HG02884 (cell line): ENCODE results near the gene ANKRD60.

Experiments
- ATAC-seq: cut with Tn5 transposase; IDR thresholded peaks from one replicate; pipeline ENCODE4 v1.9.1; 2021; ENCODE audit warnings: mild to moderate bottlenecking, moderate library complexity; ENCODE audit not compliant: unreplicated experiment

Gene ANKRD60, protein sequence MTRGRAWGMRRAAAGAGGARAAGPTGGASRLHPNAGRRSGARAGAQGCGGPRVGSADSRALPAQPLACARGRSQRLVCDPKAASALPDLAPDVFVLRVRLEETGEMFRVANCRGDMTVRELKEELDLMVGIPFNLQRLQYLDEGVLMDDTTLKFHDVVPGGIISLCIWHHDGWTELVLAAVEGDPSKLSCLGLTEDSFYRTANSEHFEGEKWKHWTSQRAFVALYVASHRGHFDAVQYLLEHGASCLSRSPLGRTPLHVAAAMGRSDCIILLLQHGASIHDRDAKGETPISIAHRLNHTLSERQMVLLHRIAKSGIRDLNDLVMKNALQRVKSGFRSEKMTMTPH

DNA sequence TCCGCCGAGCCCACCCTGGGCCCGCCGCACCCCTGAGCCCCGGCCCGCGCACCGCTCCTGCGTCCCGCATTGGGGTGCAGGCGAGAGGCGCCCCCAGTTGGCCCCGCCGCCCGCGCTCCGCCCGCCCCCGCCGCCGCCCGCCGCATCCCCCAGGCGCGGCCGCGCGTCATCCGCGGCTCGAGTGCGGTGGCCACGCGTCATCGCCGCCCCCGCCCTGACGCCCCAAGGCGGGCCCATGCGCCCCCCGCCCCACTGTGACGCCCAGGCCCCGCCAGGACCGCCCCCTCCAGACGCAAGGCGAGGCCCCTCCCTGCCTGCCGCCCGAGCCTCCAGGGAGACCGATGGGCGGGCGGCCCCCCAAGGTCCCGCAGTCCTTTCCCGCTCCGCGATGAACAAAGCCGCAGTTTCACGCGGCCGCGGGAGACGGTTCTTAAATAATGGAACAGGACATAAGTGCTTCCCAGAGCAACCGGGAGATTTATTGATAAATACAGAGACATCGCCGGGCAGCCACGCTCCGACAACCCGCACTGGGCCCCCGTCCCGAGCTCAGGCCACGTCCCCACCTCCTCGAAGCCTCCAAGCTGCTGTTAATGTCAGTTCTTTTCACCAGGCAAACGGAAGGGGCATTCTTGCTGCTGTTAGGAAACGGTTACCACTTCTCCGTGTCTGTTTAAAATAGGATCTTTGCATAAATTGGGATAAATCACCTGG is at the start of gene ANKRD60:
Gene ANKRD60, minus strand, starts transcription at position 170 of the 714 bp plus-strand sequence. Its CDS starts 0 bp downstream, at position 170.
- no peak for ATAC-seq

DNA sequence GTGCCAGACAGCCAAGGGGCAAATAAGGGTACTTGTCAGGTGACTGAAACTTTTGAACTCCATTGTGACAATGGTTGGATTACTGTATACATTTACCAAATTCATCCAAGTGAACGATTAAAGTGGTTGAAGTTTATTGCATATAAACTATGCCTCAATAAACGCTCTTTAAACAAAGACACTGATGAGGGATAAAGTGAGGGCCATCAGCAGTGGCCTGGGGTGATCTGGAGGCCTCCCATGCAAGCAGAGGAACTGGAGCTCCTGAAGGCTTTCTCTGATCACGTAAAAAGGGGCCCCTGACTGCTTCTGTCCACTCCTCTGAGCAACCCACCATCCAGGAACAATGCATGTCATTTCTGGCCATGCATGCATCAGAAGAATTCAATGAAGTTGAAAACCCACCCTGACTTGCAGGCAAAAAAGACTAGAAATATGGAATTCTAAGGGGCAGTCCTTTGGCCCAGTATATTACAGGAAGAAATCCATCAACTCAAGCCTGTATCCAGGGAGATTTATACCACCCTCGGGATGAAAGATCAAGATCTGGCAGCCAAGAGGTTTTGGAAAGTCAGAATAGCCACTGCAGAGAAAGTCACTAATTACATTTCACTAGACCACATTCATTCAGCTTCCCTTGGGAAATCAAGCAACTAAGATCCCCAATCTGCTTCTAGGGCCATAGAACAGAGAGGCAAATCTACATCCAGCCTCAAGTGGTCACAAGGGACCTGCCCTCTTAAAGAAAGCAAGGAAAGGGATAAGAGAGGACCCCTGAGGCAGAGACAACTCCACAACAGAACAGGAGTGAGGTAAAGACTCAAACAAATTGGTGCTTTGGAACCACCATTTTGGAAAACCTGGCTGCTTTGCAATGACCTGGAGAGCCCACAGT is 49.4 kb upstream of the ANKRD60 start:
- no peak for ATAC-seq

DNA sequence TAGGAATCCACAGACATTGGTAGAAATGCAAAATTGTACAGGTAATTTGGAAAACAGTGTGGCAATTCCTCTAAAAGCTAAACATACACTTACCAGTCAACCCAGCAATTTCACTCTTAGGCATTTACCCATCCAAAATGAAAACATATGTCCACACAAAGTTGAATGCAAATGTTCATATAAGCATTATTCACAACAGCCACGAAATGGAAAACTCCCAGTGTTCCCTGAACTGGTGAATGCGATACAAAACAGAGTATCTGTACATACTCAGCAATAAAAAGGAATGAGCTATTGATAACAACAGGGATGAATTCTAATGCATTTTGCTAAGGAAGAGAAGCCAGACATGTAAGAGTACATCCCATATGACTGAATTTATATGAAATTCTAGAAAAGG is 48.7 kb upstream of the ANKRD60 start:
- no peak for ATAC-seq

DNA sequence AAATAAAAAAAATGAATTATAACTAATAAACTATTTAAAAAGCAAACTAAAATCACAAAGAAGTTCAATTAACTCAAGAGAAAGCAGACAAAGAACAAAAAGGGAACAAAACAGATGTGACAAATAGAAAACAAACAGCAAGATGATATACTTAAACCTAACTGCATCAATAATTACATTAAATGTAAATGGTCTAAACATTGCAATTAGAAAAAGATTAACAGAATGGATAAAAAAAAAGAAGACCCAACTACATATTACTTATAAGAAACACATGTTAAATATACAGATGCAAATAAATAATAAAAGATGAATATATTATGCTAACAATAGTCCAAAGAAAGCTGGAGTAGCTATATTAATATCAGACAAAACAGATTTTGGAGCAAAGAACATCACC is 45.9 kb upstream of the ANKRD60 start:
- no peak for ATAC-seq

DNA sequence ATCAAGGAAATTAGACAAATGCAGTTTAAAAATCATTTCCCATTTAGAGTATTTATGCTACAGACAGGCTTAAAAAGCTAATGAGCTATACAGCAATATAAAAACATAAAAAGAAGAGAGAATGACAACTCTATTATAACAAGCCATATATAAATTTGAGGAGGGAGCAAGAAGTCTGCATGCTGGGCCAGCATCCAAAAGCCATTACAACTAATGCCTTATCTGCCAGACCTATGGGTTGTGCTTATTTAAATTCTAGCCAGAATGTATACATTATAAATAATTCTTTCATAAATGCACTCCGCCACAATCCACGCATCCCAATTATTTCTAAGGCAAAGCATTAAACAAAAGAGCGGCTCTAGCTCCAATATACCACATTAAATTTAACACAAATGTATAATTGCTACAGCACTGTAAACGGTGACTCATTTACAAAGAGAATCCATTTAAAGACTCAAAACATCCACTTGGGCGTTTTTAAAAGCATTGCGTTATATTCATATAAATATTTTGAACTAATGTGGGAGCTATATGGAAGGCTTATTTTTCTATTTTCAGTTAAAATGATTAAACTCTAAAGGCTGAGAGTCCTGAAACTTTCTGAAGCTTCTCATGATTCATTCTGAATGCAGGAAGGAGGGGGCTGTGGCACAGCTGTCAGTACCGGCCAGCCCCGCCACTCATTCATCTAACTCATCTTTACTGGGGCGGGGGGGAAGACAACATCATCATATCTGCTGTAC is 43.3 kb upstream of the ANKRD60 start:
- ATAC-seq, result no peak

DNA sequence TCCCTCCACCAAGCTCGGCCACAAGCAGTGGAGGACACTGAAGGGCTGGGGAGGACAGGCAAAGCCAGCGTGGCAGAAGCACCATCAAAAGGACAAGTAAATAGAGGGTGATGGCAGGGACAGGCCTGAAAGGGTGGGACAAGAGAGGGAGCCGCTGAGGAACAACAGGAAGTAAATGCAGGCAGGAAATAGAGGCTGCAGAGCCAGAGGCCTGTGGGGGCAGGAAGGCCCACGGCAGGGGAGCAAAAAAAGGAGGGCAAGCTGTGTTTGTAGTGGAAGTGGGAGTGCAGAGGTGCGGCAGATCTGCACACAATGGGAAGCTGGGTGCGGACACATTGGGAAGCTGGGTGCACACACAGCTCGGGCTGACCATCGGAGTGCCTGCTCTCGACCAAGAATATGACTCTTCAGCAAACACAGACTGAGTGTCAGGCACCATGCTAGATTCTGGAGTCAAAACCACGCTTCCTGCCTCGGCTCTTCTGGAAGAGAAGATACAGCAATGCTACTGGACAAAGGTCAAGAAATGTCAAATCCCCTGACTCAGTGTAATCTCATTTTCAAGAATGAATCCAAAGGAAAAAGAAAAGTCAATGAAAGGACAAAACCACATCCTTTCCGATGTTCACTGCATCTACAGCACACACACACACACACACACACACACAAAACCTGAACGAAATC is 40.6 kb upstream of the ANKRD60 start:
- ATAC-seq, result no peak

DNA sequence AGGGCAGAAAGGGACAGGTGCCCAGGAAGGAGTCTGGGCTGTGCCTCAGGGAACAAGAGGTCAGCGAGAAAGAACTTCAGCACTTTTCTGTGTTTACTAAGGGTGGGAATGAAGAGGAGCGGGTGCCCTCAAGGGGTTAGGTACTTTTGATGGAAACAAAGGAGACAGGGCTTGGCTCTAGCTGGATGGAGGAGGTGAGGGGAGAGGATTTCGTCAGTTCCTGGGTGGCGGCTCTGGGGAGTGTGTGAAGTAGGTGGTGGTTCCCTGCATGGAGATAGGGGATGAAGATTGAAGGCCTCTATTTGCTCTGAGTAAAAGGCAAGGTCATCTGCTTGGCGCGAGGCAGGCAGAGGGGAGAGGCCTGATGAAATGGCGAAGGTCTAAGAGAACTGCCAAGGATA is 40.0 kb upstream of the ANKRD60 start:
- no peak for ATAC-seq

DNA sequence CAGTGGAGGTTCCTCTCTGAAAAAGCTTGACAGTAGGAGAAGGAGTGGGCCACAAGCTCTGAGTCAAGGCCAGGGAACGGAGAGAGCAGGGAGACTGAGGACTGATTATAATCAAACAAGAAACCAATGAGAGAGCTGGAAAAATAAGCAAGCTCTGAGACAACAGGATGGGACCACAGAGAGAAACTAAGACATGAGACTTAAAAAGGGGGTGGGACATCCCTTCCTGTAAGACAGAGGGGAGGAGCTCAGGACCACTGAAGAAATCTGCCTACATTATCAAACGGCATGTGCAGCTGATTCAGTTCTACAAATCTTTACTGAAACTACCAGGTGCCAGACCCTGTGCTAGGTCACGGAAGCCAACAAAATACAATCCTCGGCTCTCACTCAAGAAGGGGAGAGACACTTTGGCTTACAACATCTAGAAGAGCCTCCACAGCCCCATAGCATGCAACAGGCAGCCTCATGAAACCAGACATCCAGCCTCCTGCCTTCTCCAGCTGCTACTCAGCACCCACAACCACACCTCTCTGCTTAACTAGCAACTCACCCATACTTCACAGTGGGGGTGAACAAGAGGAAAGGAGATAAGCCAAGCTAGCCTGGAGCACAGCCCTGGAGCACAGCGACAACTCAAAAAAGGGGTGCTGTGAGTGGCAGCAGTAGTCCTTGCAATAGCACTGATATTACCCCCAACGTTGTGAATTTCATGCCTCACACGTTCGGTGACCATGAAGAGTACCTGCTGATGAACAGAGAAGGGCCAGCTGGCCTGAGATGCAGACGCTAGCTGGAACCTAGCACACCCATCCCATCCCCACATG is 39.1 kb upstream of the ANKRD60 start:
- ATAC-seq, result no peak

DNA sequence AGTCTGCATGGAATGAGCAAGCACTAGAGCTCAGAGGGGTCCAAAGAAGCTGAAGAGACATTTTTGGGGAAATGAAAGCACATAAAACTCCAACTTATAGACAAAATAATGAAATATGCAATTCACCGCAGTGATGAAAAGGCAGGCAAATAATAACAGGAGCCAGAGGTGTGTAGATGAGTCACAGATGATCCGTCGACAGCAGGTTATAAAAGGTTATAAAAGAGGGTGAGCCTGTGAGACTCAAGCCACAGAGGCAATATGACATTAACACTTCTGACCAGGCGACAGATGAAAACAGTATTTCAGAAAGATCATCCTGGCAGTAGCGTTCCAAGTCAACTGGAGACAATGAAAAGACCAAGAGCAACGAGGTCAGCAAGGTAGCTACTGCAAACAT is 35.8 kb upstream of the ANKRD60 start:
- ATAC-seq, result no peak

DNA sequence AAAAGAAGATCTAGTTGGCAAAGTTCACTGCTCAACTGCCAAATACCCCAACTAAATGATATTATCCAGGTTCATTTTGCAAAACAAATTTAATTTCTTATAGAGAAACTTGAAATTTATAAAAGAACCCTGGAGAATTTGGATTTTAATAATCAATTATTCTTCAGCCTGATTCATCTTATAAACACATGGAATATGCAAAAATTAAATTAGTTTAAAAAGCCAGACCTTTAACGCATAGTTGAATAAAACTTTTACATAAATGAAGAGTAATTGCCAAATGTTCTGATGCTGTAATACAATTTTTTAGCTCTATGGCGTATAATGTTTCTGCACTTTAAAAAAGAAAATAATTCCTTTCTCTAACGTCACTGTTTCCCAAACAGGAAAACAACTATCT is 33.2 kb upstream of the ANKRD60 start:
- ATAC-seq, result no peak

DNA sequence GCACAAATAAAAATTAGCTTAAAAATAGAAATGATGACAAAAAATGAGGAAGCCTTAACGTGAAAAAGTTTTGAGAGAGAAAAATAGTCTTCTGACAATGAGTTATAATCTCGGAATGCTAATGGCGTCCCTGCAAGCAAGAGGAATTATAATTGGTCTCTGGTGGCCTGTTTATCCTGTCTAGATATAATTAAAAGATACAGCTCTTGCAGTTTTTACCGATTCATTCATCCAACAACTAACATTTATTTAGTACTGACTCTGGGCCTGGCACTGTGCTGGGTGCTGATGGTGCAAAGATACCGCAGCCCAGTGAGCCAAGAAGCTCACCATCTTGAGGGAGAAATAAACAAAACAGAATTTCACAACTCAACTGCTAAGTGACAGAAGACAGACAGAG is 31.6 kb upstream of the ANKRD60 start:
- ATAC-seq, result no peak

DNA sequence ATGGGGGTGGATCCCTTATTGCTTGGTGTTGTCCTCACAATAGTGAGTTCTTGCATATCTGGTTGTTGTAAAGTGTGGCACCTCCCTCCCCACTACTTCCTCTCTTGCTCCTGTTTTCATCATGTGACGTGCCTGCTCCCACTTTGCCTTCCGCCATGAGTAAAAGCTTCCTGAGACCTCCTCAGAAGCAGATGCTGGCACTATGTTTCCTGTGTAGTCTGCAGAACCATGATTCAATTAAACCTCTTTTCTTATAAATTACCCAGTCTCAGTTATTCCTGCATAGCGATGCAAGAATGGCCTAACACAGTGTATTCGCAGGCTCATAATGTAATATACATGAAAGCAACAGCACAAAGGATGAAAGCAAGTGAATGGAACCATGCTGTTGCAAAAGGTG is 28.4 kb upstream of the ANKRD60 start:
- ATAC-seq, result no peak

DNA sequence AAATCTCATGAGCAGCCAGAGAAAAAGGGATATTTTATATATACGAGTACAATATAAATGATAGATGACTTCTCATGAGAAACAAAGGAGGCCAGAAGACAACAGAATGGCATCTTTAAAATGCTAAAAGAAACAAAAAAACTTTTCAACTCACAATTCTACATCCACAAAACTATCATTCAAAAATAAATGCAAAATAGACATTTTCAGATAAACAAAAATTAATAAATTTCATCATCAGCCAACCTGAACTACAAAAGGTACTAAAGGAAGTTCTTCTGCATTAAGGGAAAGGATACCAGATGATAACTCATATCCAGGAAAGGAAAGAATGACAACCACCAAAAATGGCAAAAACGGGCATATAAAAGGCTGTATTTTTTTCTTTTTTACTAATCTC is 27.9 kb upstream of the ANKRD60 start:
- no peak for ATAC-seq

DNA sequence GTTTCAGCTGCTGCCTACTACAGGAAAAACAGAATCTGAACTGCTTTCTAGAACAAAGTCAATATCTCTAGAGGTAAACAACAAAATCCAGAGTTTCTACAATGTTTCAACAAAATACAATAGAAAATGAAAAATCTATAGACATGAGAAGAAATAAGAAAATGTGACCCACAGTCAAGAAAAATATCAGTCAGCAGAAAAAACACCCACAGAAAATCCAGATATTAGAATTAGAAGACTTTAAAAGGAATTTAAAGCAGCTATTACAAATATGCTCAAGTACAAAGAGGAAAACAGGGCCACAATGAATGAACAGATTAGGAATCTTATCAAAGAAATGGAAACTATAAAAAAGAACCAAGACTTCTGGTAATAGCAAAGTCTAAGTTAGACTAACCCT is 26.4 kb upstream of the ANKRD60 start:
- no peak for ATAC-seq

DNA sequence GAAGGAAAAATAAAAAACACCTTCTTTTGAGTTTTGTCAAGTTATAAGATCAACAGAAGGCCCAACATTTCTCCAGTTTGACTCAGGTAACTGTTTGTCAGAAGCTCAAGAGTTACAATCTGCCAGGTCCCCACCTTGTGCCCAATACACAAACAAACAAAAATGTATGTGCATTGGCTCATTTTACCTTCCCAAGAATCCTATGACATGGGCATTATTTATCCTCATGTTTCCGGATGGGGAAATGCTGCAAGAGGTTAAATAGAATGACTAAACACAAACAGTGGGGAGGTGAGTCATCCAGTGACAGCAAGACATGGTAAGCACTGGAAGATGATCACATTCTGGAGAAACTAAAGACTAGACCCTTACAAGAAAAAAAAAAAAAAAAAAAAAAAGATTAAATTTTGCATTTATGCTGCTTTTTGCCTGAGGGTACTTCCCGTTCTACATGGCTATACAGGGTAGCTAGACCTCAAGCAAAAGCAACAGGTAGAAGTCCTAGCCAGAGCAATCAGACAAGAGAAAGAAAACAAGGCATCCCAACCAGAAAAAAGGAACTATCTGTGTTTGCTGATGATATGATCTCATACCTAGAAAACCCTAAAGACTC is 23.6 kb upstream of the ANKRD60 start:
- no peak for ATAC-seq

DNA sequence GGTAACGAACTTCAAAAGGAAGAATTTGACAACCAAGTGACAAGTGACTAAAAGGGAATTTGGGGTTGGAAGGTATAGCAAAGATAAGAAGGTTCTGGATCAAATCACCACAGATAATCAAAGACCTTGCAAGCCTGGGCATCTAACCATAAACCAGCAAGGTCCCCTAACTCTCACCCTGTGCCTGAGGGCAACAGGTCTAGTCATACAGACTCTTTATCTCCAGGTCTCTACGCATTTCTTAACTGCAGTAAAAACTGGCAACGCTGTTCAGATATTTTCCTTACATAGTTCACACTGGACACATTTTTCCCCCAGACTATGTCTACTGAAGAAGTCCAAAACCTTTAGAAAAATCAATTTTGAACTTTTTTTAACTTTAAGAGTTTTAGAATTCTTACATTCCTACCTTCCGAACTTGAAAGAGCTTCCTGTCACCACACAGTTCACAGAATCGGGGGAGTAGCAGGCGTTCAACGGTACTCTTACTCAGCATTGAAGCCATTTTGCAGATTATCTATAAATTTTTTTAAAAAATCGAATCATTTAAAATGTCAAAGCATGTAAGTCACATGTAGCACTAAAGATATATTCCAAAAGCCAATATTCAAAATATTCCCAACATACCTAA is 23.0 kb upstream of the ANKRD60 start:
- no peak for ATAC-seq

DNA sequence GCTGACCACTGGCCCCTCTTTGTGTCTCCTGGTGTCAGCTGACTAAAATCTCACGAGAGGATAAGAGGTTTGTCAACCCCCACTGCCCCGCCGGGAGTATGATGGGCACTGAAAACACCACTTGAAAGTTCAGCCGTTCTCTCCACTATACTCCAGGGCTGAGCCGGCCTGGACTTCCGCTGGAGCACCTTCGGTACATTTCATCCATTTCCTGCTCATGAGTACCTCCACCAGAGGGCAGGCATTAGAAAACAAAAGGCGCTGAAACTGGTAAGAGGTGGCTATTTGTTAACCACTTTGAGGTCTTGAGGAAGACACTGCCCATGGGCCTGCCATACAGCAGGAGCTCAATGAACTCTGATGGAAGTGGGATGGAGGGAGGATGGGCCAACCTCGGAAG is 17.9 kb upstream of the ANKRD60 start:
- no peak for ATAC-seq

DNA sequence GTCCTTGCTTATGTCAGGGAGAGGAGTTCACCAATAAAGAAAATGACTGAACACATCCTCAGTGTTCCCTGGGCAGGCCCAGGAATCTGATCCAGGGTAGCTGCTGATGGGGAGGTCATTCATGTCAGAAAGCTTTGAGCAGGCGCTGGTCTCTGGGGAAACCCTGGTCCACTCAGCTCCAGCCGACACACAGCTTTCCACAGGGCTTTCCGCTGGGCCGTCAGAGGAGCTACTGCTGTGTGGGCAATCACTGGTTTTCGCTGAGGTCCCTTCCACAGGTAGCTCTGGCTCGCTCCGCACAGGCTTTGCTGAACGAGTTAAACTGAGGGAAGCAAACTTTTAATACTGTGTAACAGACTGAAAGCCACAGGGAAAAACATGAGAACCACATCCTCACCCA is 17.5 kb upstream of the ANKRD60 start:
- no peak for ATAC-seq
